HL-60/S4 treated with phorbol 12-myristate 13-acetate at 8.2 ng/mL for 4 days and 3 days (cell line): ENCODE measurements around the gene FXYD2.
"Not testable (repeated sequence)": the region's sequence is repeated elsewhere in the genome, so short reads cannot be mapped to it uniquely, and the experiment has no call there.

Experiments used
- in situ Hi-C: fragments of 300-500 bp; cut with MboI; formaldehyde crosslinking; loops from 2 replicates; pipeline ENCODE4 v1.15.0; 2022; ENCODE audit warnings: low sequenced_read_pairs

Gene FXYD2

GRCh38 chr11:117823294-117823945 is 1.1 kb downstream of the FXYD2 start:
- in situ Hi-C loops, result loop anchor here (10.0 kb wide), 2 partner anchors 121 to 231 kb away; no protein-coding TSS in a partner anchor

- in situ Hi-C loops, result loop anchor here (10.0 kb wide), 2 partner anchors 122 to 232 kb away; no protein-coding TSS in a partner anchor
These were observed 2.2 kb downstream of the FXYD2 start for GRCh38 chr11:117822074-117823033.

- in situ Hi-C loops, result loop anchor here (10.0 kb wide), 2 partner anchors 123 to 233 kb away; no protein-coding TSS in a partner anchor
These were observed 3.1 kb downstream of the FXYD2 start for GRCh38 chr11:117821431-117821830.

GRCh38 chr11:117820516-117820915 is 4.0 kb downstream of the FXYD2 start:
- in situ Hi-C loops, result loop anchor here (10.0 kb wide), 2 partner anchors 124 to 234 kb away; no protein-coding TSS in a partner anchor

GRCh38 chr11:117820071-117820470 is 4.5 kb downstream of the FXYD2 start:
- in situ Hi-C loops, result loop anchor here (10.0 kb wide), 2 partner anchors 125 to 235 kb away; no protein-coding TSS in a partner anchor

- in situ Hi-C loops, result loop anchor here (10.0 kb wide), 2 partner anchors 125 to 235 kb away; no protein-coding TSS in a partner anchor
These were observed 5.2 kb downstream of the FXYD2 start for GRCh38 chr11:117819096-117820040.

- in situ Hi-C loops, result no loop called here
These were observed 6.3 kb downstream of the FXYD2 start for GRCh38 chr11:117818041-117818873.

GRCh38 chr11:117817368-117818040 is 7.0 kb downstream of the FXYD2 start:
- in situ Hi-C loops, result no loop called here

- in situ Hi-C loops, result no loop called here
These were observed 7.6 kb downstream of the FXYD2 start for GRCh38 chr11:117816846-117817367.

GRCh38 chr11:117816151-117816741 is 8.3 kb downstream of the FXYD2 start:
- in situ Hi-C loops, result no loop called here

GRCh38 chr11:117815262-117815803 is 9.2 kb downstream of the FXYD2 start:
- in situ Hi-C loops, result no loop called here

- in situ Hi-C loops, result no loop called here
These were observed 9.7 kb downstream of the FXYD2 start for GRCh38 chr11:117814766-117815261.

- in situ Hi-C loops, result no loop called here
These were observed 10.3 kb downstream of the FXYD2 start for GRCh38 chr11:117814204-117814765.

GRCh38 chr11:117810056-117810451 is 14.5 kb downstream of the FXYD2 start:
- in situ Hi-C loops, result not testable (repeated sequence)

GRCh38 chr11:117809236-117810055 is 15.1 kb downstream of the FXYD2 start:
- in situ Hi-C loops, result no loop called here

- in situ Hi-C loops, result no loop called here
These were observed 15.8 kb downstream of the FXYD2 start for GRCh38 chr11:117808784-117809183.
